A172 (cell line): Measurements from ENCODE around the gene FBXO46. TPM values are rescaled to one million over a fixed set of nuclear protein-coding genes. Genes with fewer than 3 reads are reported as not detected.
"Not testable (repeated sequence)": the region's sequence is repeated elsewhere in the genome, so short reads cannot be mapped to it uniquely, and the experiment has no call there.

Source experiments
- DNase-seq: peaks from one replicate; pipeline ENCODE4 v3.0.0-alpha.2; 2015; ENCODE audit warnings: low spot score
- total RNA-seq: library from RNA; depleted of rRNA; stranded (reverse); fragments of >200 nt; shearing (Covaris generic); gene quantifications from 2 replicates; pipeline ENCODE4 v1.2.3, GENCODE V29; 2014; rRNA removed

The FBXO46 gene
- total RNA-seq, 1 experiment from 2014 or later: 2.4 TPM

GRCh38 chr19:45687599-45687998, 43.1 kb downstream of the FBXO46 start:
- no peak for DNase-seq

- DNase-seq: not testable (repeated sequence)
Measured at GRCh38 chr19:45685045-45685444, 45.7 kb downstream of the FBXO46 start.

GRCh38 chr19:45682908-45683307, 47.8 kb downstream of the FBXO46 start:
- no peak for DNase-seq

GRCh38 chr19:45682117-45682516, 48.6 kb downstream of the FBXO46 start:
- no peak for DNase-seq

GRCh38 chr19:45681391-45682015, 49.2 kb downstream of the FBXO46 start:
- peak; percentile 70 for DNase-seq

GRCh38 chr19:45677351-45678230, 53.1 kb downstream of the FBXO46 start:
- DNase-seq: peak; percentile 66

- no peak for DNase-seq
Measured at GRCh38 chr19:45676851-45677263, 53.8 kb downstream of the FBXO46 start.

GRCh38 chr19:45674946-45675345, 55.8 kb downstream of the FBXO46 start:
- no peak for DNase-seq

GRCh38 chr19:45670670-45671453, 59.8 kb downstream of the FBXO46 start:
- peak; percentile 18 for DNase-seq

GRCh38 chr19:45668342-45668871, 62.3 kb downstream of the FBXO46 start:
- DNase-seq: no peak

GRCh38 chr19:45667620-45668341, 62.9 kb downstream of the FBXO46 start, which contains the start of gene GIPR:
GIPR (plus strand) TSS chr19:45668221; CDS start chr19:45669521, 1,300 bp downstream.
- DNase-seq: peak; percentile 52

GRCh38 chr19:45664575-45664974, 66.1 kb downstream of the FBXO46 start:
- DNase-seq: no peak

GRCh38 chr19:45663800-45664199, 66.9 kb downstream of the FBXO46 start:
- DNase-seq: no peak

- DNase-seq: no peak
Measured at GRCh38 chr19:45660636-45661035, 70.1 kb downstream of the FBXO46 start.

Other genes starting within 250 kb of the FBXO46 start
- 3.4 and 7.7 TPM in 2 replicates for gene RTN2, start 233.8 kb downstream of the FBXO46 start, total RNA-seq
- 0.31 and 3.6 TPM in 2 replicates for gene PPM1N, start 232.5 kb downstream of the FBXO46 start, total RNA-seq
- gene VASP, start 223.4 kb downstream of the FBXO46 start, total RNA-seq: 54.7 and 64.6 TPM in 2 replicates
- gene OPA3, start 146.1 kb downstream of the FBXO46 start, total RNA-seq: 4.0 and 8.6 TPM in 2 replicates
- gene GPR4, start 128.7 kb downstream of the FBXO46 start, total RNA-seq: not detected in 2 replicates
- gene EML2, start 91.5 kb downstream of the FBXO46 start, total RNA-seq: 4.2 and 4.4 TPM in 2 replicates
- 0.10 and 0.72 TPM in 2 replicates for gene GIPR, start 62.7 kb downstream of the FBXO46 start, total RNA-seq
- 260 and 319 TPM in 2 replicates for gene SNRPD2, start 38.9 kb downstream of the FBXO46 start, total RNA-seq
- 5.1 and 8.2 TPM in 2 replicates for gene QPCTL, start 38.2 kb downstream of the FBXO46 start, total RNA-seq
- gene MEIOSIN, start 2.5 kb upstream of the FBXO46 start, total RNA-seq: not detected in 2 replicates
- gene SIX5, start 38.4 kb upstream of the FBXO46 start, total RNA-seq: 9.5 and 14.5 TPM in 2 replicates
- gene DMPK, start 51.6 kb upstream of the FBXO46 start, total RNA-seq: 25.1 and 30.5 TPM in 2 replicates
- 14.8 and 27.0 TPM in 2 replicates for gene DMWD, start 61.9 kb upstream of the FBXO46 start, total RNA-seq
- not detected in 2 replicates for gene RSPH6A, start 84.4 kb upstream of the FBXO46 start, total RNA-seq
- gene SYMPK, start 132.3 kb upstream of the FBXO46 start, total RNA-seq: 18.6 and 25.5 TPM in 2 replicates
- gene FOXA3, start 133.4 kb upstream of the FBXO46 start, total RNA-seq: not detected in 2 replicates
- 16.2 and 24.6 TPM in 2 replicates for gene IRF2BP1, start 155.2 kb upstream of the FBXO46 start, total RNA-seq
- 0.48 and 1.1 TPM in 2 replicates for gene MYPOP, start 171.7 kb upstream of the FBXO46 start, total RNA-seq
- gene NANOS2, start 183.9 kb upstream of the FBXO46 start, total RNA-seq: not detected in 2 replicates
- 0.17 and 0.53 TPM in 2 replicates for gene NOVA2, start 243.0 kb upstream of the FBXO46 start, total RNA-seq